SHP77 (cell line): ENCODE data around the gene CPNE1.
"Not testable (repeated sequence)": the region's sequence is repeated elsewhere in the genome, so short reads cannot be mapped to it uniquely, and the experiment has no call there.

Experiments used
- DNase-seq, 2 experiments: peaks; one replicate each; lab custom pipeline; 2025; lab: John Stamatoyannopoulos, UW

CPNE1 gene

DNA sequence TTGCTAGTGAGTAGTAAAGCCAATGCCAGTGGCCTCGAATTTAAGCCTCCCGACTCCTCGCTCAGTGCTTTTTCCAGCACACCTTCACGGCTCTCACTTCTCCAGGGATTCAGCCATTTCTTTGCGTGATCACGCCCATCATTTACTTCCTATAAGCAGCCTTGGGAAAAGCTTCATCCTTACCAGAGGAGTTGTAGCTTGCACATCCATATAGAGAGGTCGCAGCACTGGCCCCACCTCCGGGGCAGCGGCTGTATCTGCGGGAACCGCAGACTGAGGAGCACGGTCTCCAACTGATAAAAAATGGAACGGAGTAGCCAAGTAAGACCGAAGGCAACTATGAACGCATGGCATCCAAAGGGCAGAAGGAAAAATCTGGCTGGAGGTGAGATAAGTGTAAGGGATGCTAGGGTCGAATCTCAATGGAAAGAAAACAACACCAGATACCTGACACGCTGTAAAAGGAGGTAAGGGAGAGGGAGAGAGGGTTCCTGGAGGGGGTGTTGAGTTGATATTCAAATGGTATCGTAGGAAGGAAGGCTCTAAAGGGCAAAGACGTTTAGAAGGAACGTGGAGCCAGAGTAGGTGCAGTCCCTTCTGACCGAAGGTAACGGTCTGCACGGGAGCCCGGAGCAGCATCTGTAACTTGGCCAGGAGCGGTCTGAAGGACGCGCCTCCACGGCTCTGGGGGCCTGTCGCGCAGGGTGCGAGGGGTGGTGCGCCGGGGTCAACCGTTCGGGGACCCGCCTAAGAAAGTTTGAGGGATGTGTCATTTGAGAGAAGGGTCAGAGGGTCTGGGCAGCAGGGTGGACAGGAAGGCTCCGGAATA is 33.8 kb upstream of the CPNE1 start:
- peak in 1 of 2 experiments; percentile 4 for DNase-seq

DNA sequence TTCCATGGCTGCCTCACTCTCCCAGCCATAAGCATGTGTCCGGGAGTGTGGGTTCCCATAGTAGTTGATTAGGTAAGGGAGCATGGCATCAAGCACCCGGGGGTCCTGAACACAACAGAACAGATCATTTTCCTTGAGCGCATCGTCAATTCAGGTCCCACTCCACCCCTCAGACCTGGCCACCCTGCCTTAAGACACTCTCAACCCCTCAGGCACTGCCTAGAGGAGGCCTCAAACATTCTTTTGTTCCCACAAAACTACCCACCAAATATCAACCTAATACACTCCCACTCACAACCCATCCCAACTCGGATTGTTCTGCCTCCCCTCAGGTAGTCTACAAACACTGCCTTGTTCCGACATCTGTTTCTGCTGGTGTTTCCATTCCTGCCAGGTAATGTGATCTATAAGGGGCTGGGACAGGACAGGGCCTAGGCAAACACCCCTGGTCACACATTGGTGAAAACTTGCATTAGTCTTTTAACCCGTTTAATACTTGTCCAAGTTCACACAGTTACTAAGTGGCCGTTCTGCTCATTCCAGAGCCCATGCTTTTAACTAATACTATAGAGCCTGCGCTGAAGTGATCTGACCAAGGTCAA is 33.1 kb upstream of the CPNE1 start:
- DNase-seq, result no peak

DNA sequence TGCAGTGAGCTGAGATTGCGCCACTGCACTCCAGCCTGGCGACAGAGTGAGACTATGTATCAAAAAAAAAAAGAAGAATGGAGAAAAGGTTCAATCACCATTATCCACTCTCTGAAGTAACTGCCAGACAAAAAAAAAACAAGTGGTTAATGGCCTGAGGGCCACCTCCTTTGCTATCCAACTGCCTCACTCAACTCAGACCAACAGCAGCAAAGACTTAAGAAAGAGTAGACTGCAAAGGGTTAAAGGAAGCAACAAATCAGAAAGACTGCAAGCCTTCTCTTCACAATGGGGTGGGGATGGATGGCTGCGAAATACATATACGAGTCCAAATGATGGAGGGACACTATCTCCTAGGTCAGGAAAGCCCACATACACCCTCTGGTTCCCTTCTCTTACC is 31.3 kb upstream of the CPNE1 start:
- no peak for DNase-seq

DNA sequence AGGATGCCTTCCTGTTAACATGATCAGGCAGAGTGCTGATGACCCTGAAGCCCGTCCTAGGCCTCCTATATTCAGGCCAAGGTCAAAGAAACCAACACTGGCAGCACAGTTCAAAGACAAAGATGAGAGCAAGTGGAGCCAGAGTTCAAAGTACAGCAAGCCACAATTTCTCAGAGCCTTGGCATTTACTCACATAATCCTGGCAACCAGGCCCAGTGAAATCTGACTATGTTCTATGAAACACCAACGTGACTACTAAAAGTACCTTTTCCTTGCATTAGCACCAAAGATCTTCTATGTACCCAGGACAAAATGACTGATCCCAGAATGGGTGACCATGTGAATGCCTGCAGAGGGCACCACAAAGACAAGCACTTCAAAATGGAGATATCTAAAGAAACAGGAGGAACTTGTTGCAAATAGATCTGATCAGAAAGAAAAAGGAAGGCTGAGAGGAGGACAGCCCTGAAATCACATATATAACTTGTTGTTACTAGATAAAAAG is 30.6 kb upstream of the CPNE1 start:
- DNase-seq, result no peak

DNA sequence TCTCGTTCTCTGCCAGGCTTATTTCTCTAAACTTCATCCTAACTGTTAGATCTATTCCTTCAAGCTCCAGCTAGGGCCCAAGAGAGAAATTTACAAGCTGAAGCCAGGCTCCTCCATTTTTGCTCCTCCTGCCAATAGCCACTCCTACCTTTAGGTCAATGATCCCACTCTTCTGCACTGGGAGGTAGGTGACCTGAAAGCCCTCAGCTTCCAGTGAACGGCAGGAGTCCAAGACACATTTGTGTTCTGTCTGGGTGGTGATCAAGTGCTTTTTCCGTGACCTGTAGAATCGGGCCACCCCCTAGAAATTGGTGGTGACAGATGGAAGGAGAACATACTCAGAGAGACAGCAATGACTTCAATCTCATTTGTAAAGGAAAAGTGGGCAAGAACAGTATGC is 25.6 kb upstream of the CPNE1 start:
- DNase-seq, result no peak

DNA sequence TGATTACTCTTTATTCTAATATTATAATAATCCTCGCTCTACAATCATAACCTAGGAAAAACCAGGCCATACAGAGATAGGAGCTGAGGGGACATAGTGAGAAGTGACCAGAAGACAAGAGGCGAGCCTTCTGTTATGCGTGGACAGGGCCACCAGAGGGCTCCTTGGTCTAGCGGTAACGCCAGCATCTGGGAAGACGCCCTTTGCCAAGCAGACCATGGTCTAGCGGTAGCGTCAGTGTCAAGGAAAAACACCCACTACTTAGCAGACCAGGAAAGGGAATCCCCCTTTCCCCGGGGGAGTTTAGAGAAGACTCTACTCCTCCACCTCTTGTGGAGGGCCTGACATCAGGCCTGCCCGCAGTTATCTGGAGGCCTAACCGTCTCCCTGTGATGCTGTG is 22.2 kb upstream of the CPNE1 start:
- DNase-seq, result not testable (repeated sequence)

DNA sequence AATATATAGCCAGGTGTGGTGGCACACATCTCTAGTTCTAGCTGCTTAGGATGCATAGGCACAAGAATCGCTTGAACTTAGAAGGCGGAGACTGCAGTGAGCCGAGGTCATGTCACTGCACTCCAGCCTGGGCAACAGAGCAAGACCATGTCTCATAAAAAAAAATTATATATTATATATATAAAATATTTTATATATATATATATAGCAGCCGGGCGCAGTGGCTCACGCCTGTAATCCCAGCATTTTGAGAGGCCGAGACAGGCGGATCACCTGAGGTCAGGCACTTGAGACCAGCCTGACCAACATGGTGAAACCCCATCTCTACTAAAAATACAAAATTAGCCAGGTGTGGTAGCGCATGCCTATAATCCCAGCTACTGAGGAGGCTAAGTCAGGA is 20.7 kb upstream of the CPNE1 start:
- DNase-seq, result not testable (repeated sequence)

DNA sequence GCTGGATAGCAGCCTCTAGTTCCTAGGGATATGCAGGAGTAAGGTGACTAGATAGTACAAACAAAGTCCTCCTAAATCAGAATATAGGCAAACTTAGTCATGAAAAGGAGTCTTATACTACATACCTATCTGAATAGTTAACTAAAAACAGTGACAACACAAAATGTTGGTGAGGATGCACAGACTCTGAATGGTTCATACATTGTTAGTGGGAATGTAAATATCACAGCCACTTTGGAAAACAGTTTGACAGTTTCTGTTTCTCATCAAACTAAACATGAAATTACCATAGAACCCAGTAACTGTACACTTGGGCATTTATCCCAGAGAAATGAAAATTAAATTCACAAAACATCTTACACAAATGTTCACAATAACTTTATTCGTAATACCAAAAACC is 17.3 kb upstream of the CPNE1 start:
- DNase-seq, result no peak

DNA sequence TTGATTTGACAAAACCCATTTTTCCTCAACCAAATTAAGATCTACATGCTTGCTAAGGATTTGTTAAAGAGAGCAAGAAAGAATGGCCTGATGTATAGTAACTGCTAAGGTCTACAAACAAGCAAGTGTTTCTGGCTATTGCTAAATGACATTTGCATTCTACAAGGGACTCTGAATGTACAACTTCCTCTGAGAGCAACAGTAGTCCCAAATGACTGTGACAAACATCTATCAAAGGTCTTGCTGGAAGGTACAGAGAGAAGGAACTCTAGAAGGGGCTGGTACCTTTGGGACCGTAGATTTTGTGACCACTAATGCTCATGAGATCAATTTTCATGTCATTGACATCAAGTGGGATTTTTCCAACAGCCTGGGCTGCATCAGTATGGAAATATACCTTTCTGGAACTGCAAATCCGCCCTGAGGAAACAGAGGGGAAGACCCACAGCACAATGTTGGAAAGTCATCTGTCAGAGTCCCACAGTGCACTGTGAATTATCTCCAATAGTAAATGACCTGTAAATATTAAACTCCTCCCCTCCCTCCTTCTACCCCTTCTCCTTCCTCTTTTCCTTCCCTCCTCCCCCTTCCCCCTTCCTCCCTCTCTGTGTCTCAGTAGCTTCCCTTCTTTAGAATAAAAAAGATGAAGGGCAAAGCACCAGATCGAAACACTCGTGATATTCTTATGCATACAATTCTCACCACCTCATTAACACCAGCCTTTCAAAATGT is 15.9 kb upstream of the CPNE1 start:
- DNase-seq, result no peak

DNA sequence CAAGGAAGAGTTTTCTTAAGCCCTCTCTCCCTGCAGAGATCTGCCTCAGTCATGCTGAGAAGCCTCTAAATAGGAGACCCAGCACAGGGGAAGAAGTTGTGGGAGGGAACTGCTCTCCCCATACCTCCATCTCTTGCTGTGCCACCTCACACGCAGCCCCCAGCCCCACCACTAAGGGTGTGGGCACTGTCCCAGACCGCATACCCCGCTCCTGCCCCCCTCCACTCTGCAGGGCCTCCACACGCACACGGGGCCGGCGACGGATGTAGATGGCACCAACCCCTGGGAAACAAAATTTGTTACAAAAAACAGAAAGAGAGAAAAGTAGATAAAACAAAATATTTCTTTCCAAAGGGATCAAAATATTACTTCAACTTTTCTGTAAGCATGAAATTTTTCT is 10.2 kb upstream of the CPNE1 start:
- DNase-seq, result no peak

DNA sequence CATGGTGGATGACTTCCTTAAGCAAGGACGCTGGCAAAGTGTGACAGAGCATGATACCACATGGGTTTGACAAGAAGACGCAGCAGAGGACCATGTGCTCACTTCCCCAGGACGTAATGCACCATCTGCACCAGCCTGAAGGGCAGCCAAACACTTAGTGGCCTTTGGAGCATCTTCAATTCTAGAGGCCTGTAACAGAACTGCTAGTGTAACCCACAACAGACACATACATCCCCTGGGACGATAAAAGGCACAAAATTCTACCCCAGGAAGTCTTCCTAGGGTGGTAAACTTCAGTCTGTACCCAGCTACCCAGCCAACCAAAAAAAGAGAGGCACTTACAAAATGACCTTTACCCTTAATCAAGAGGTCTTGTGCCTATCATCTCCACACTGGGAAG is 9.2 kb upstream of the CPNE1 start:
- DNase-seq, result no peak

DNA sequence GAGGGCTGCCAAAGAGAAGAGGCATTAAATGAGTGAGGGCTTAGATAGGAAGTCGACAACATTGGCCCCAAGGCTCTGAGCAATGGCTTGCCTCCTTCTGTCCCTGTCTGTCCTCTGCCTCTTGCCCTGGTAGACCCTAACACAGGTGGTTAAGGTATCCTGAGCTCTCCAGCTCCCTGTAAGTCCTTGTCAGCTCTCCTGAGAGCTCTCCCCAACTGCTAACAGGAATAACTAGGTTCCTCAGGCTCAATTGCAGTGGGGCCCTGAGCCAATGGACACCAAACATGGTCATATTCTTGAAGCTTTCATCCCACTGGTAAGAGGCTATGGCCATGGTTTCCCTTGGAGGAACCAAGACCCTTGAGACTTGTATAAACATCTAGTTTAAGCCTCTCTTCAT is 5.0 kb upstream of the CPNE1 start:
- DNase-seq, result no peak

DNA sequence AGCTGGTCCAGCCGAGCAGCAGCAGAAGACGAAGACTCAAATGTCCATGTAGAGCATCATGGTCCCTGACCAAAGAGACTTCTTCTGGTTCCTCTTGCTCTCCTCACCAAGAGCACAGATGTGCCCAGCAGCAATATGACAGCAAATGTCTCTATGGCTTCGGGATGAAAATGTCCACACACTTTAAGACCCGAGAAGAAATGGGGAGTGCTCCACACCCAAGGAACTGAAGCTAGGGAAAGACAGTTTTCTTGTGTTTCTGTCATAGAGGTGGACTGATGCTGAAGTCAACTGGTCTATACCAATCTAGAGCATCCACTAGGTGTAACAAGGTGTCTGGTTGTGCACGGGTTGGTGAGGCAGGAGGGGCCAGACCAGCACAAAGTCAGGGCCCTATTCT is 4.5 kb upstream of the CPNE1 start:
- DNase-seq, result no peak

DNA sequence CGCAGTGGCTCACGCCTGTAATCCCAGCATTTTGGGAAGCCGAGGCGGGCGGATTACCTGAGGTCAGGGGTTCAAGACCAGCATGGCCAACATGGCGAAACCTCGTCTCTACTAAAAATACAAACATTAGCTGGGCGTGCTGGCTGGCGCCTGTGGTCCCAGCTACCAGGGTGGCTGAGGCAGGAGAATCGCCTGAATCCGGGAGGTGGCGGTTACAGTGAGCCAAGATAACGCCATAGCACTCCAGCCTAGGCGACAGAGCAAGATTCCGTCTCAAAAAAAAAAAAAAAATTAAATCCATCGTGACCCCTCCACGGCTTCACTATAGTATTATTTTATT is 1.2 kb upstream of the CPNE1 start:
- DNase-seq, result no peak

DNA sequence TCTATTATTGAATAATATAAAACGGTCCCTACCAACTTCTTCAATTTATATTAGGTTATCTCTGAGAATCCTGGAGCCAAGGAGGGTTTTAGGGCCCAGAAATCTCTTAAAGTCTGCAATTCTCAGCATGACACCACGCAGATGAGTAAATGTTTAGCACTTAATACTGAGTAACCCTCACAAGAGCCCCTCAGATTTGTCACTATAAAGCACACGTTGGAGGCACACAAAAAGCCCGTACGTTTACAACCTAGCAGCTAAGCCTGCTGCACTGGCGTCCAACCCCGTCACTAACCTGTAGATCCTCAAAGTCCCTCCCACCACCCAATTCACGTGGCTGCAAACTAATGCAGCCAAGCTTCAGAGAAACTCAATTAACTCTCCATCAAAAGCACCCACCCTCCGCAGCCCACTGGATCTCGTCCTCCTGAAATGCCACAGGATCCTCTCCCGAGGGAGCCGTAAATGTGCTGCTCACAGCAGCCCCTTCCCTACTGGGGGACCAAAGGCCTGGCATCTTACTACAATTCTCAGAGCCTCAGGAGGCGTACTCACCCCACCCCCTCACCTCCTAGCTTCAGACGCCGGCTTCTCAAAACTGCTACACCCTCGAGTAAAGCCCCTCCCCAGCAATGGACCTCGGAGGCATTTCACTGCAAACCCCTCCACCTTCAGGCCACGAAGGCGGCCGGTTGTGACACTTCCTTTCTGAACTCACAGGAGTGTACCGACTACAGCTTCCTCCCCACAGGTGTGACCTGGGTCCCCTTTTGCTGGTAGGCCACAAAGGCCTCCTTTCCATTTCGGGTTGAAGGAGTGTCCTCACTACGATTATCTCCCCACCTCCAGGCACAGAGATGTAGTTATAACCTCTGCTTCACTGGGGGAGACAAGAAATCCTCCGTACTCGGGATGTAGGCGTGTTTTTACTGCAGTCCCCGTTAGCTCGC is 909 bp downstream of the CPNE1 start:
- DNase-seq, result no peak

DNA sequence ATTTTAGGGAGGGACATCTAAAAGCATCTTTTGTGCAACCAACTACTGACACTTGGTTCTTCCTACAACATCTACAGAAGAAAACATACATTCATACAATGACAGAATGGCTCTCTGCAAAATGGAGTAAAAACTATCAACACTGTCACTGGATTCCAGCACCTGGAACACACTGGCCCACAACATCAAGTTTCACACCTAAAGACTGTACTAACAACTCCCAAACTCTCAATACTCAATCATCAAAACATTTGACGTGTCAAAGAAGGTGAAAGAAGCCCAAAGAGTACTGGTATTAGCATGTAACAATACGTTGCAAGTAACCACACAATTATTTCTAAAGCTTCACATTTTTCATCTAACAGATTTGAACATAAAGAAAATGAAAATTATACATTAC is 2.1 kb downstream of the CPNE1 start:
- no peak for DNase-seq

DNA sequence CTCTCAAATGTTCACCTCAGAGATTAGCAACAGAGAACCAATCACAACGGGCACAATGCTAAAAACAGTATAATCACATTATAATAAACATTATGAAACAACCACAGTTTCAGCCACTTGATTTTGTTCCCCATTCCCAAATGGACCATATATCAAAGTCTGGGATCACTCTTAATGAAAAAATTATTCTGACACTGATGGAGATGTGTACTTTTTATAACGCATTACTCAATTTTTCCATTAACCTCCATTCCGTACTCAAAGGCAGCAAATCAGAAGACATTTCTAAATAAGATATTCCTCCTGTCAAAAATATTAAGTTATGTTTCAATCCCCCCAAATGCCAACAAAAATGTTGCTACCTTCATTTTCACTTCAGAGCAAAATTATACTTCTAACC is 2.8 kb downstream of the CPNE1 start:
- DNase-seq, result no peak

DNA sequence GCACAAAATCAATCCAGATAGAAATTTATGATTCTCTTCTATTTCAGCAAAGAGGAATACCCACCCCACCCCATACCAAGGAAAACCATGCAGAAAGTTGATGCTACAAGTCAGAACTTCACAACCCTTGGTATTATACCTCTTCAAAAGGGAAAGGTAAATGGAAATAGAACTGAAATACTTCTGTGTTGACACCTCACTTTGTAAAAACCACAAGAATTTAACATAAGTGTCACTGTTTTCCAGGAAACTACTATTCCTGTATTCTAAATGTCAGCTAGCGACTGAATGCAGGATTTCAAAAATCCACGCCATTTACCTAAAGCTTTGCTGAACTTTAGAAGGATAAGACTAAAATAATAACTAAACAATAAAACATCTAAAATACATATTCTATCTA is 3.6 kb downstream of the CPNE1 start:
- no peak for DNase-seq

DNA sequence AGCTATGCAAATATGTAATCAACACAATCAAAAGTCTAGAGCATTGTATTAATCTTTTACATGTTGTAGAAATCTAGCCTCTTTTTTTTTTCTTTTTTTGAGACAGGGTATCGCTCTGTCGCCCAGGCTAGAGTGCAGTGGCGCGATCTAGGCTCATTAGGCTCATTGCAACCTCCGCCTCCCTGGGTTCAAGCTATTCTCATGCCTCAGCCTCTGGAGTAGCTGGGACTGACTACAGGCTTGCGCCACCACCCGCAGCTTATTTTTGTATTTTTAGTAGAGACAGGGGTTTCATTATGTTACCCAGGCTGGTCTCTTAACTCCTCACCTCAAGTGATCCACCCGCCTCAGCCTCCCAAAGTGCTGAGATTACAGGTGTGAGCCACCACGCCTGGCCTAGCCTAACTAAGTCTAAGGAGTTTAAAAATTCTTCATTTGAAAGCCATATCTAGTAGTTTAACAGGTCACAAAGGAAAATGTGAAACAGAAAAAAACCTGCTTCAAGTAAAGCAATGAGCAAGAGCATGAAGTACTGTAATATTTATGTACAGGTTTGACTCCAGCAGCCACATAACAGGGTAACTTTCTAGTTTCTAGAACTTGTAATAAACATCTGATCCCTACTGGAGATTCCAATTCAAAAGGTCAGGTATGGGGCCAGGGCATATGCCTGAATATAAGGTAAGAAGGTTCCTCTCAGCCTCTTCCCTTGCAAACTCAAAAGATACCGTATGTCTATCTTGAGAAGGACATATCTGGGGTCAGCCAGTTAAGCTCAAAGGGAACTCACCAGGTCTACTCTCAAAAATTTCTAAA is 4.4 kb downstream of the CPNE1 start:
- no peak for DNase-seq

DNA sequence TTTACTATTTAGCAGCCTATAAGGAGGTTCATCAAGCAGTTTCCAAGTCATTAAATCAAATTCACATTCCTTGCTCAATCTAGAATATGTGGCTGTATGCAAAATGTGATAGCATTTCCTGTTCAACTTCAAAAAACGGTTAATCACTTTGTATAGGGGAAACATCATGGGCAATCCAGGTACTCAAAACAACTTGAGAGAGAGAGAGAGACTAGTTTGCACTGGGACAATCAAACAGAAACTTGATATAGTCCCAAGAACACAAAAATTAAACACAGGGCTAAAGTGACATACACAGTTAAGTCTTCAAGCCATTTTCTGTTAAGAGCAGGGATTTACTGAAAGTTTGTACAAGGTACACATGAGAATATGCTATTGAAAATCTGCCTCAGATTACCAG is 7.4 kb downstream of the CPNE1 start:
- no peak for DNase-seq

DNA sequence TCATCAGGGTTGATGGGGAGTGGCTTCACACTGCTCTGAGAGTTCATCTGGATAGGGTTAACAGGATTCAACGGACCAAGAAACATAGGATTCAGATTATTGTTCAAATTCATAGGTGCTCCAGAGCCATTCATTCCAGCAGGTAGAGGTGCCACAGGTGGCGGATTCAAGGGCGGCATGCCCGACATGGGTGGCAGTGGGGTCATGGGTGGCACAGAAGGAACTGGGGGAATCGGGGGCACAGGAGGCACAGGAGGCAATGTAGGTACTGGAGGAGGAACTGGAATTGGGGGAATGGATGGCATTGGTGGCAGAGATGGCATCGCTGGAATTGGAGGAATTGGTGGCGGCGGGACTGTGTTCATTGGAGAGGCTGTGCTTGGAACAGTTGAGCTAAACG is 10.3 kb downstream of the CPNE1 start:
- DNase-seq, result no peak
